HCT116 (cell line): Measurements from ENCODE around the gene PRELP. TPM values are rescaled to one million over a fixed set of nuclear protein-coding genes. Genes with fewer than 3 reads are reported as not detected.

ENCODE experiments used
- ATAC-seq: fragments of 200-7000 bp; cut with Tn5 transposase; 2 replicates; pipeline ENCODE4 v1.9.1; 2020; ENCODE audit warnings: mild to moderate bottlenecking, moderate library complexity
- BruUV-seq: library from RNA; stranded (reverse); fragments of 400-500 nt; replicated peaks from 2 replicates; lab custom pipeline; 2021; lab: Mats Ljungman, UMichigan
- CTCF ChIA-PET: fragments of 300-600 bp; sonication (Branson Sonifier 250); formaldehyde crosslinking; loops from one replicate; lab custom pipeline; 2021; ENCODE audit warnings: antibody characterized with exemption; lab: Charles Lee
- POLR2A ChIA-PET: fragments of 300-600, 350-600 bp; sonication (Branson Sonifier 250); formaldehyde crosslinking; loops from one replicate; lab custom pipeline; 2021; ENCODE audit warnings: antibody characterized with exemption; lab: Charles Lee
- RAD21 ChIA-PET, 2 experiments: fragments of 300-600 bp; sonication (Branson Sonifier 250); formaldehyde crosslinking; loops; one replicate each; lab custom pipeline; 2023; ENCODE audit warnings: low total read pairs in 2 of 2; ENCODE audit not compliant: uncharacterized antibody in 2 of 2, unreplicated experiment in 2 of 2, low non-redundant PET in 1 of 2; lab: Charles Lee
- DNase-seq: peaks from one replicate; pipeline ENCODE4 v3.0.0-alpha.2; 2010; ENCODE audit warnings: low read depth, low spot score
- H2AFZ ChIP-seq: fragments of 200-600 bp; shearing (Covaris generic), sonication (generic); 2 replicates; pipeline ENCODE4 v1.6.1; 2017; ENCODE audit warnings: low read depth, mixed run types, mixed read lengths, antibody characterized with exemption, low read length; ENCODE audit not compliant: poor library complexity, severe bottlenecking
- H3K27ac ChIP-seq: 2 replicates; pipeline ENCODE4 v1.5.1; 2012; ENCODE audit warnings: low read depth, low read length
- H3K27me3 ChIP-seq: fragments of 200-600 bp; sonication (generic); 2 replicates; pipeline ENCODE4 v1.6.1; 2016; ENCODE audit warnings: mixed run types, low read length, mixed read lengths; ENCODE audit not compliant: insufficient read depth
- H3K36me3 ChIP-seq, 2 experiments: fragments of 200-500 bp in 1 of 2; fragments of 200-600 bp in 1 of 2; sonication (Bioruptor generic) in 1 of 2; sonication (generic) in 1 of 2; 2 replicates each; pipeline versions ENCODE4 v1.5.1 to v1.6.1; 2014 to 2016; ENCODE audit warnings: low read length in 2 of 2, inconsistent platforms in 1 of 2, mixed read lengths in 1 of 2, mixed run types in 1 of 2; ENCODE audit not compliant: insufficient read depth in 2 of 2, control insufficient read depth in 1 of 2
- H3K4me1 ChIP-seq, 2 experiments: fragments of 200-600 bp in 1 of 2; sonication (generic) in 1 of 2; 2 replicates each; pipeline versions ENCODE4 v1.5.1 to v1.6.1; 2012 to 2017; ENCODE audit warnings: low read length in 2 of 2, inconsistent platforms in 1 of 2, mild to moderate bottlenecking in 1 of 2, mixed read lengths in 1 of 2, mixed run types in 1 of 2, moderate library complexity in 1 of 2; ENCODE audit not compliant: insufficient read depth in 2 of 2, control insufficient read depth in 1 of 2
- H3K4me2 ChIP-seq: fragments of 200-600 bp; sonication (generic); 2 replicates; pipeline ENCODE4 v1.6.1; 2017; ENCODE audit warnings: mixed run types, low read length, mixed read lengths
- H3K4me3 ChIP-seq, 2 experiments: fragments of 200-600 bp in 1 of 2; sonication (generic) in 1 of 2; replicated peaks in 1 of 2; 2 replicates each; pipeline ENCODE4 v1.5.1; 2011 to 2016; ENCODE audit warnings: low read length in 2 of 2, control low read depth in 1 of 2, low read depth in 1 of 2, mild to moderate bottlenecking in 1 of 2, mixed read lengths in 1 of 2, mixed run types in 1 of 2
- H3K79me2 ChIP-seq: fragments of 200-600 bp; sonication (generic); 2 replicates; pipeline ENCODE4 v1.6.1; 2017; ENCODE audit warnings: mild to moderate bottlenecking, mixed run types, low read length, moderate library complexity, mixed read lengths; ENCODE audit not compliant: insufficient read depth
- H3K9ac ChIP-seq: fragments of 200-600 bp; sonication (generic); 2 replicates; pipeline ENCODE4 v1.6.1; 2016; ENCODE audit warnings: low read length, mixed read lengths
- H3K9me2 ChIP-seq: fragments of 200-600 bp; sonication (generic), shearing (Covaris generic); 2 replicates; pipeline ENCODE4 v1.6.1; 2017; ENCODE audit warnings: mixed run types, mild to moderate bottlenecking, moderate library complexity; ENCODE audit not compliant: insufficient read depth
- H3K9me3 ChIP-seq, 2 experiments: fragments of 200-500 bp in 1 of 2; fragments of 200-600 bp in 1 of 2; sonication (Bioruptor generic) in 1 of 2; sonication (generic) in 1 of 2; 2 replicates each; pipeline ENCODE4 v1.6.1; 2014 to 2017; ENCODE audit warnings: low read length in 2 of 2, mixed read lengths in 2 of 2, inconsistent platforms in 1 of 2, low read depth in 1 of 2, mild to moderate bottlenecking in 1 of 2, mixed run types in 1 of 2, moderate library complexity in 1 of 2; ENCODE audit not compliant: control insufficient read depth in 1 of 2, insufficient read depth in 1 of 2
- H4K20me1 ChIP-seq: fragments of 200-600 bp; sonication (generic), shearing (Covaris generic); 2 replicates; pipeline ENCODE4 v1.6.1; 2017; ENCODE audit warnings: mixed run types, mild to moderate bottlenecking, moderate library complexity; ENCODE audit not compliant: insufficient read depth
- ELF1 ChIP-seq: IDR thresholded peaks from 2 replicates; pipeline ENCODE4 v1.6.1; 2012; ENCODE audit warnings: low read depth, borderline replicate concordance
- EZH2 ChIP-seq: fragments of 200-600 bp; sonication (generic); IDR thresholded peaks from 2 replicates; pipeline ENCODE4 v1.6.1; 2017; ENCODE audit warnings: antibody characterized with exemption, mixed run types
- EZH2phosphoT487 ChIP-seq: fragments of 200-600 bp; IDR thresholded peaks from 2 replicates; pipeline ENCODE4 v1.6.1; 2018; ENCODE audit warnings: antibody characterized with exemption, borderline replicate concordance
- JUND ChIP-seq: IDR thresholded peaks from 2 replicates; pipeline ENCODE4 v1.6.1; 2012
- RAD21 ChIP-seq: IDR thresholded peaks from 2 replicates; pipeline ENCODE4 v1.6.1; 2012; ENCODE audit warnings: low read depth, mild to moderate bottlenecking
- SRF ChIP-seq: IDR thresholded peaks from 2 replicates; pipeline ENCODE4 v1.6.1; 2012; ENCODE audit warnings: low read depth
- TCF7L2 ChIP-seq: IDR thresholded peaks from 2 replicates; pipeline ENCODE4 v1.7.0; 2011; ENCODE audit warnings: borderline replicate concordance, inconsistent platforms; ENCODE audit not compliant: insufficient read depth, insufficient read length; ENCODE audit errors: extremely low read depth
- YY1 ChIP-seq: IDR thresholded peaks from 2 replicates; pipeline ENCODE4 v1.6.1; 2011; ENCODE audit warnings: low read length, low read depth, moderate library complexity, mild to moderate bottlenecking; ENCODE audit not compliant: insufficient replicate concordance; ENCODE audit errors: extremely low read depth
- ZFX ChIP-seq: fragments of 450-650 bp; IDR thresholded peaks from 2 replicates; pipeline ENCODE4 v1.6.1; 2017
- intact Hi-C: fragments of 100-400 bp; cut with micrococcal nuclease; formaldehyde crosslinking; loops from 2 replicates; pipeline ENCODE4 v1.10.0; 2022
- total RNA-seq: library from RNA; stranded (reverse); gene quantifications from one replicate; pipeline ENCODE4 v1.2.1, GENCODE V29; 2021; ENCODE audit not compliant: unreplicated experiment
- TF ChIP-seq, protein P1 (sequence below): IDR thresholded peaks from 2 replicates; pipeline ENCODE4 v1.6.1; 2011; ENCODE audit warnings: mild to moderate bottlenecking, low read length, moderate library complexity; ENCODE audit not compliant: insufficient replicate concordance; ENCODE audit errors: extremely low read depth
- TF ChIP-seq, protein P2 (sequence below): IDR thresholded peaks from 2 replicates; pipeline ENCODE4 v1.6.1; 2012

PRELP gene
- total RNA-seq, 1 experiment from 2014 or later: 0.10 TPM

DNA sequence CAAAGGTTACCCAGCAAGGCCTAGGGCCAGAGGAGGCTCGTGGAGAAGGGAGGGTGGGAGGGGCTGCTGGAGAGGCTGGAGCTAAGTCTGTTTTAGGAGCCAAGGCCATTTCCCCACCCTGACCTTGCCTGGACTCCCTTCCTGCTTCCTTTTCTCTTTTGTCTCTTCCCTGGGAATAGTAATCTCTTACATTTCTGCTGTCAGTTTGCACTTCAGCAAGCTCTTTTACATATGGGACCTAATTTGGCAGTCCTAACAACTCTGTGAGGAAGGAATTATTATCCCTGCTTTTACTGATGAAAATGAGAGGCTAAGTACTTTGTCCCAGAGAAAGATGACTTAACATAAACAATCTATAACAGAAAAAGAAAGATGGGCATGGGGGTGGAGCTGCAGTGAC lies 32.2 kb downstream of the PRELP start (continued):
- TF ChIP-seq YY1: no peak
- TF ChIP-seq JUND: no peak
- TF ChIP-seq, all 23 proteins: peak for 0

DNA sequence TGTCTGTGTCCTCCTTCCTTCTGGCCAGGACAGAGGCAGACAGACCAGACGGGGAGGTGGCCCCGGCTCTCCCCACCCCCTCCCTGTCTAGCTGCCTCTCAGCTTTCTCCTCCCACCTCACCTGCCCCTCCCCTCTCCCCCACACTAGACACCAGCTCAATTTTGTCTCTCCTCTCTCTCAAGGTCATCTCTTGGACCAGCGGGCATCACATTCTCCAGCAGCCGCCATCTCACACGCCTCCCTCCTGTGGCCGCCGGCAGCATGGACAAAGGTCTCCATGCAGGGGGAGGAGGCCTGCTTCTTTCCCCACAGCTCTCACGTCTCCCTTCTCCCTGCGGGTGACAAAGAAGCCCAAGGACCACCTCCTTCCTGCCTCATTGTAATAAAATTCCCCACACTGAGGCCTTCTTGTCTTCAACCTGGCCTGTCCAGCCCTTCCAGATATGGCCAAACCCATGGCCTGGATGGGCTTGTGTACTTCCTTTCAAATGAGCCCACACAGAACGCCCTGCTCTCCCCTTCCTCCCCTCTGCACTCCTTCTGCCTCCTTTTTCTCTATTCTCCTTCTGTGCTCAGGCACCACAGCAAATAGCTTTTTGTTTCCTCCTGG lies 33.0 kb downstream of the PRELP start:
- ATAC-seq: no peak
- POLR2A ChIA-PET: no interaction called here
- no peak for DNase-seq
- RAD21 ChIA-PET: no interaction called here
- intact Hi-C loops: no loop called here
- Histone ChIP-seq H3K79me2 (no peaks in the 10 kb centered on the region), H3K4me3 (no peak overlapping the region), H3K9ac (no peak overlapping the region), H3K27ac (no peak overlapping the region), H3K27me3 (no peaks in the 10 kb centered on the region), H3K4me2 (no peak overlapping the region), H3K9me2 (no peaks in the 10 kb centered on the region), H3K4me1 (peaks cover 14 to 31% of the 10 kb centered on the region in 2 experiments), H4K20me1 (no peaks in the 10 kb centered on the region), H3K9me3 (no peaks in the 10 kb centered on the region), H2AFZ (no peak overlapping the region), H3K36me3 (no peaks in the 10 kb centered on the region)
- CTCF ChIA-PET: interaction anchor here (1.1 to 1.3 kb wide), 3 partner anchors 21 to 475 kb away, joined by 3 to 4 read pairs (median 3); no protein-coding TSS in a partner anchor
- no TSS peak for BruUV-seq
- TF ChIP-seq ELF1: no peak

- ChIA-PET POLR2A (no interaction called here), CTCF (no interaction called here), RAD21 (no interaction called here)
- Histone ChIP-seq H3K27ac (no peak overlapping the region), H3K79me2 (no peaks in the 10 kb centered on the region), H4K20me1 (no peaks in the 10 kb centered on the region), H3K9me3 (no peaks in the 10 kb centered on the region), H3K4me1 (peaks cover 19 to 37% of the 10 kb centered on the region in 2 experiments), H3K9me2 (no peaks in the 10 kb centered on the region), H3K4me3 (no peak overlapping the region), H3K27me3 (no peaks in the 10 kb centered on the region), H3K4me2 (no peak overlapping the region), H3K9ac (no peak overlapping the region), H2AFZ (no peak overlapping the region), H3K36me3 (no peaks in the 10 kb centered on the region)
- DNase-seq (no peak), ATAC-seq (no peak)
- intact Hi-C loops: no loop called here
- no TSS peak for BruUV-seq
- TF ChIP-seq JUND: no peak
- TF ChIP-seq, protein P1, sequence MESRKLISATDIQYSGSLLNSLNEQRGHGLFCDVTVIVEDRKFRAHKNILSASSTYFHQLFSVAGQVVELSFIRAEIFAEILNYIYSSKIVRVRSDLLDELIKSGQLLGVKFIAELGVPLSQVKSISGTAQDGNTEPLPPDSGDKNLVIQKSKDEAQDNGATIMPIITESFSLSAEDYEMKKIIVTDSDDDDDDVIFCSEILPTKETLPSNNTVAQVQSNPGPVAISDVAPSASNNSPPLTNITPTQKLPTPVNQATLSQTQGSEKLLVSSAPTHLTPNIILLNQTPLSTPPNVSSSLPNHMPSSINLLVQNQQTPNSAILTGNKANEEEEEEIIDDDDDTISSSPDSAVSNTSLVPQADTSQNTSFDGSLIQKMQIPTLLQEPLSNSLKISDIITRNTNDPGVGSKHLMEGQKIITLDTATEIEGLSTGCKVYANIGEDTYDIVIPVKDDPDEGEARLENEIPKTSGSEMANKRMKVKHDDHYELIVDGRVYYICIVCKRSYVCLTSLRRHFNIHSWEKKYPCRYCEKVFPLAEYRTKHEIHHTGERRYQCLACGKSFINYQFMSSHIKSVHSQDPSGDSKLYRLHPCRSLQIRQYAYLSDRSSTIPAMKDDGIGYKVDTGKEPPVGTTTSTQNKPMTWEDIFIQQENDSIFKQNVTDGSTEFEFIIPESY: no peak
- TF ChIP-seq ELF1: no peak
- no peak for TF ChIP-seq EZH2phosphoT487
- no peak for TF ChIP-seq ZFX
- TF ChIP-seq TCF7L2: no peak
- no peak for TF ChIP-seq SRF
- no peak for TF ChIP-seq EZH2
- TF ChIP-seq, protein P2, sequence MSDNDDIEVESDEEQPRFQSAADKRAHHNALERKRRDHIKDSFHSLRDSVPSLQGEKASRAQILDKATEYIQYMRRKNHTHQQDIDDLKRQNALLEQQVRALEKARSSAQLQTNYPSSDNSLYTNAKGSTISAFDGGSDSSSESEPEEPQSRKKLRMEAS: no peak
- no peak for TF ChIP-seq RAD21
Measured at GRCh38 chr1:203509135-203509534, 33.5 kb downstream of the PRELP start.
